ENCODE measurements around the gene ZNF831.

The ZNF831 gene

DNA sequence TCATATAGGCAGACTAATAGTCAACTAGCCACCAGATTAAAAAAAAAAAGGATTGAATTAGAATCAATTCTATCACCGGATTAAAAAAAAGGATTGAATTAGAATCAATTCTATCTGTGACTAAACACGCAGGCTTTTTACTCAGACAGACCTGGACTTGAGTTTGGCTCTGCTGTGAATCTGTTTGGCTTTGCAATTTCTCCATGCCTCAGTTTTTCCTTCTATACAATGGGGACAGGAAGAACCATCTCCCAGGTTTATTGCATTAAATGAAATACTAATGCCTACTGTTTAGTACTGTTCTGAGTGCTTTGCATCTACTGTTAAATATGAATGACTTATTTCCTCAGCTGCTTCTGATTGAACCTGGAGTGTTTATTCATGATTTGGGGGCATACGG, 106.8 kb downstream of the ZNF831 start:
- TF ChIP-seq, protein P1, sequence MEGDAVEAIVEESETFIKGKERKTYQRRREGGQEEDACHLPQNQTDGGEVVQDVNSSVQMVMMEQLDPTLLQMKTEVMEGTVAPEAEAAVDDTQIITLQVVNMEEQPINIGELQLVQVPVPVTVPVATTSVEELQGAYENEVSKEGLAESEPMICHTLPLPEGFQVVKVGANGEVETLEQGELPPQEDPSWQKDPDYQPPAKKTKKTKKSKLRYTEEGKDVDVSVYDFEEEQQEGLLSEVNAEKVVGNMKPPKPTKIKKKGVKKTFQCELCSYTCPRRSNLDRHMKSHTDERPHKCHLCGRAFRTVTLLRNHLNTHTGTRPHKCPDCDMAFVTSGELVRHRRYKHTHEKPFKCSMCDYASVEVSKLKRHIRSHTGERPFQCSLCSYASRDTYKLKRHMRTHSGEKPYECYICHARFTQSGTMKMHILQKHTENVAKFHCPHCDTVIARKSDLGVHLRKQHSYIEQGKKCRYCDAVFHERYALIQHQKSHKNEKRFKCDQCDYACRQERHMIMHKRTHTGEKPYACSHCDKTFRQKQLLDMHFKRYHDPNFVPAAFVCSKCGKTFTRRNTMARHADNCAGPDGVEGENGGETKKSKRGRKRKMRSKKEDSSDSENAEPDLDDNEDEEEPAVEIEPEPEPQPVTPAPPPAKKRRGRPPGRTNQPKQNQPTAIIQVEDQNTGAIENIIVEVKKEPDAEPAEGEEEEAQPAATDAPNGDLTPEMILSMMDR (IDR thresholded peaks at IDR 0.05; ENCODE audit: low read depth, low read length, missing control alignments) = no peak
- no peak for DNase-seq (ENCODE audit: low read depth)
- no peak overlapping the region for H3K4me3 ChIP-seq (ENCODE audit: low read depth, low read length)

DNA sequence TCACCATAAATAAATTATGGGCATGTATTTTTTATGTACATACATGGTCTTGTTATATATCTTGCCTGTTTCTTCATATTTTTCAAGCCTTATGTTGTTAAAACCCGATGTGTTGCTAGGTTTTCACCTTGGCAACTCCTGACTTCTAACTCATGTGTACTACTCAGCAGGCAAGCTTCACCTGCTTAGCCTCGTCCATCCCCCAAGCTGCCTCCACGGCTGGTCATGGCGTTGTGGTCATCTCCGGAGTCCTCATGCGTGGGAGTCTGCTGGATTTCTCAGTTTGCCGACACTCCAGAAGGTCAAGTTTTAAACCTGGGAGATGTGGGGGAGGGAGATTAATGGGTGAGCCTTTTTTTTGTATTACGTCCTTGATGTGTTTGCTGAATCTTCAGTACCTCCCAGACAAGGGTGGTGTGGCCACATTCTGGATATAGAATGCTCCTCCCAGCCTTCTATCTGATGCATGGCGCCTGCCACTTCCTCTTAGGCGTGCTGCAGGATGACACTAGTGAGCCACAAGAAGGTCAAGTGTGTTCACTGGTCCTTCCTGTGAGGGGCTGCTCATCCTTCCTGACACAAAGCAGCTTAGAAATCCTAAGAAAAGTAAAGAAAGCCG, 110.2 kb downstream of the ZNF831 start:
- H3K4me3 ChIP-seq (ENCODE audit: low read depth, low read length) = no peak overlapping the region
- no peak for DNase-seq (ENCODE audit: low read depth)
- TF ChIP-seq, protein P1 (IDR thresholded peaks at IDR 0.05; ENCODE audit: low read depth, low read length, missing control alignments) = no peak

DNA sequence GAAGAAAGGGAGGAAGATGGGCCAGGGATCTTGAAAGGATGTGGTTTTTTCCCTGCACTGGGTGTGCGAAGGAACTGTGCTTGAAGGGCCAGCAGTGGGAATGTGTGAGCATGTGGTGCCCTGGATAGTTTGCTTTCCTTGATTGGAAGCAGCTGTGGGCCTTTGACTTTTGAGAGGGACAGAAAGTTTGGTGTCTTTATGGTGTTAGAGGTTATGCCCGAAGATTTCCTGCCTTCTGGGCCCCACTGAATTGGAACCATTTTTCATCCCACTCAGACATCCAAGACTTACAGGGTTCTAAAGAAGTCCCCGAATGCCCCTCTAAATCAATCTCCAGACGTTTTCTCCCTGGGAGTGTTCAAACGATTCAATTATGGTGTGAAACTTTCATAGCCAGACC, 113.3 kb downstream of the ZNF831 start:
- no peak overlapping the region for H3K4me3 ChIP-seq (ENCODE audit: low read depth, low read length)
- no peak for DNase-seq (ENCODE audit: low read depth)
- TF ChIP-seq, protein P1 (IDR thresholded peaks at IDR 0.05; ENCODE audit: low read depth, low read length, missing control alignments) = no peak

DNA sequence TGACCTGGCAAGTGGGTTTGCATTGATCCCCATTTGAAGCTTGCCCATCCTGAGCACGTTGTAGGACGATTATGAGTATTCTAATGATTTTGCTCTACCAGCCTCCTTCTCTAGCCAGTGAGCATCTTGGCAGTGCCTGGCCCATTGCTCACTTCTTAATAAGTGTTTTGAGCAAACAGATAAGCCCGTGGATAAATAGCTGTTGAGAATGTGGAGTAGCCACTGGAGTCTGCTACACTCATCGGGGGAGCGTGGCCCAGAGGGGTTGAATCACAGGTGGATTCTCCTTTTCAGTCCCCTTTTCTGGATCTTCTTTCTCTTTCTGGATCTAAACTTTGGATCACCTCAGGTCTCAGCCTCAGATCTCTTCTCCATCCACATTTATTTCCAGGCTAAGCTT, 120.8 kb downstream of the ZNF831 start:
- H3K4me3 ChIP-seq (ENCODE audit: low read depth, low read length) = no peak overlapping the region
- no peak for DNase-seq (ENCODE audit: low read depth)
- TF ChIP-seq, protein P1 (IDR thresholded peaks at IDR 0.05; ENCODE audit: low read depth, low read length, missing control alignments) = no peak

DNA sequence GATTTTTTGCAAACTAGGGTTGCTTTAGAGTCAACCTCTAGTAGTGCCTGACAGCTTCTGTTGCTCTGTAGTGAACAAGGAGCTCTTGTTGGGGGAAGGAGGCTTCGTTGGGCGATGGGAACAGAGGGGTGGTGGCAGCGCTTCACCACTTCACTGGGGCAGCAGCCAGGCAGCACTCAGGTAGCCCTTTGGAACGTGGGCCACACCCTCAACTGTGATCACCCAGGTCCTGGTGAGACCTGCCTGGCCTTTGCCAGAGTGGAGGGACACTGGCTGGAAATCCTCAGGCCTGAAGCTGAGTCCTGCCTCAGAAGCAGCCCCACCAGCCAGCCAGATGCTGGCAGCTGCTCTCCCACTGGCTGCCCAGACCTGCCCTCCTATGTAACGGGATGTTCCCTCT, 126.4 kb downstream of the ZNF831 start:
- no peak overlapping the region for H3K4me3 ChIP-seq (ENCODE audit: low read depth, low read length)
- TF ChIP-seq, protein P1 (IDR thresholded peaks at IDR 0.05; ENCODE audit: low read depth, low read length, missing control alignments) = no peak
- no peak for DNase-seq (ENCODE audit: low read depth)

DNA sequence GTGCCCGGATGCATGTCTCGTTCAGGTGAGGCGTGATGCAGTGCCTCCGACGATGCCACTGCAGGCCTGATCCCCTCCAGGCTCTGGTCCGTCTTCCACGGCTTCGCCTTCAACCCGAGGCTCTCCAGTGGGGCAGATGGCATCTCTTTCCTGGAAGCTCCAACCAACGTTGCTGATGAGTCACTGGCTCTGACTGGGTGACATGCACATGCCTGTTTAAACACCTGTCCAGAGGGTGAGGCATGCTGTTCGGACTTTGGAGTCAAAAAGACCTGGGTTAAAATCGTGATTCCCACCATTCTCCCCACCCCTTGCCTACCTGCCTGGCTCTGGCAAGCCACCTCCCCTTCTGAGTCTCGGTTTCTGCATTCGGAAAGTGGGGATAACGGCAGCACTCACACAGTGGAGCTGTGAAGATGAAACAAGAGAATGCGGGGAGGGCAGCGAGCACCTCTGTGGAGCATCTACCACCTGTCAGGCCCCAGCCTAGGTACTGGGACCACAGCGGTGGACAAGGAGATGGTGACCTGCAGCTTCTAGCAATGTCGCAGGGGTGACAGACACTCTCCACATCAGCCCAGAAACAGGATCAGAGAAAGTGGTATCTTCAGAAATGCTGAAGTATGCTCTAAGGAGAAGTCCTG, 128.2 kb downstream of the ZNF831 start:
- H3K4me3 ChIP-seq (ENCODE audit: low read depth, low read length) = no peak overlapping the region
- no peak for DNase-seq (ENCODE audit: low read depth)
- TF ChIP-seq, protein P1 (IDR thresholded peaks at IDR 0.05; ENCODE audit: low read depth, low read length, missing control alignments) = no peak

DNA sequence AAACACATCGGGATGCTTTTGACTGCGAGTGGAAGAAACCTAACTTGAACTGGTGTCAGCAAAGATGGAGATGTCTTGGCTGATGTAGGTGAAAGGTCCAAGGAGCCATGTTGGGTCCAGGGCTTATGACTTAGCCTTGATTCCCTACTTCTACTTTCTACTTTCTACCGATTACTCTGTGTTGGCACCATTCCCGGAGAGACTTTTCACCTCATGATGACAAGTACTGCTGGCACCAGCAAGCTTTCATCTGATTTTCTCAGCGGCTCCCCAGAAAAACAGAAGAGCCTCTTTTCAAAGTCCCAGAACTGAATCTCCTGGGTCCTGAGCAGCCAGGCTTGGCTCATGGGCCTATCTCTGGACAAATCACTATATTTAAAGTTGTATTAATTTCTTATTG, 131.9 kb downstream of the ZNF831 start:
- DNase-seq (ENCODE audit: low read depth) = no peak
- H3K4me3 ChIP-seq (ENCODE audit: low read depth, low read length) = no peak overlapping the region
- TF ChIP-seq, protein P1 (IDR thresholded peaks at IDR 0.05; ENCODE audit: low read depth, low read length, missing control alignments) = no peak

Data from GM12864 (cell line).